ENCODE data around the gene CCNB2.

- TF ChIP-seq POLR2AphosphoS5 (IDR thresholded peaks at IDR 0.05; ENCODE audit: borderline replicate concordance, low read depth, low read length) (no peak), EZH2 (IDR thresholded peaks at IDR 0.05) (no peak)
These were observed 27.1 kb downstream of the CCNB2 start for GRCh38 chr15:59131969-59132562.

Measured in SK-N-MC (cell line).